ENCODE measurements around the gene ZC2HC1C. TPM values are rescaled to one million over a fixed set of nuclear protein-coding genes. Genes with fewer than 3 reads are reported as not detected.
"Not testable (repeated sequence)": the region's sequence is repeated elsewhere in the genome, so short reads cannot be mapped to it uniquely, and the experiment has no call there.

Gene ZC2HC1C
- total RNA-seq, 4 donors from 2014 or later = 0.48 to 5.6 (median 1.5) TPM

DNA sequence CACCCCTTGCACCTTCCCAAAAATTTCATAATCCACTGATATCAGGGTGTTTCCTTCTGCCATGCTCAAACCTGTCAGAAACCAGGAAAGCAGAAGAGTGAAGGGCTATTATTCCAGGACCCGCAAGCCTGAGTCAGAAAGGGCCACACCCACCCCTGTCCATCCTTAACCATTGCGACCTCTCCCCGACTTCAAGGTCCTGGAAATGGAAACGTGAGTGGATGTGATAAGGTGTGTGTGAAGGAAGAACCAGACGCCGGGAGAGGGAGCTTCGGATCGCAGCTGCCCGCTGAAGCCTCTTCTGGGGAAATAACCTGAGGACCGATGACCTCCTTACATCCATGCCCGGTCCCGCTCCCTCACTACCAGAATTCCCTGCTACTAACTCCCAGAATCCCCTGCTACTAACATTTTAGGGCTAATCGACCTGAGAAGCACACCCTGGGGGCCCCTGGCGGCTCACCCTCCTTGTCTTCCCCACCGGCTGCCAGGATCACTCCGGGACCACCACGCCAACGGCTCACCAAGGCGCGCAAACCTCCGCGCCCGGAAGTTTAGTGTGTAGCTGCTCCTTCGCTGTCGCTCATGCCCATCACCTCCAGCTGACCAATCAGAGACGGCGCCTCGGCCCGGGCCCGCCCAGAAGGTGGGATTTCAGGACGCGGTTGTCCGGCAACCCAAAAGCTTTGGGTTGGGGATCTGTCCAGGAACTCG lies 5.8 kb upstream of the ZC2HC1C start, which contains the start of gene ACYP1:
Gene ACYP1 (minus strand): TSS at position 534 of the 714 bp plus-strand sequence. CDS start 471 bp downstream, at position 63.
- TF ChIP-seq, protein P1, sequence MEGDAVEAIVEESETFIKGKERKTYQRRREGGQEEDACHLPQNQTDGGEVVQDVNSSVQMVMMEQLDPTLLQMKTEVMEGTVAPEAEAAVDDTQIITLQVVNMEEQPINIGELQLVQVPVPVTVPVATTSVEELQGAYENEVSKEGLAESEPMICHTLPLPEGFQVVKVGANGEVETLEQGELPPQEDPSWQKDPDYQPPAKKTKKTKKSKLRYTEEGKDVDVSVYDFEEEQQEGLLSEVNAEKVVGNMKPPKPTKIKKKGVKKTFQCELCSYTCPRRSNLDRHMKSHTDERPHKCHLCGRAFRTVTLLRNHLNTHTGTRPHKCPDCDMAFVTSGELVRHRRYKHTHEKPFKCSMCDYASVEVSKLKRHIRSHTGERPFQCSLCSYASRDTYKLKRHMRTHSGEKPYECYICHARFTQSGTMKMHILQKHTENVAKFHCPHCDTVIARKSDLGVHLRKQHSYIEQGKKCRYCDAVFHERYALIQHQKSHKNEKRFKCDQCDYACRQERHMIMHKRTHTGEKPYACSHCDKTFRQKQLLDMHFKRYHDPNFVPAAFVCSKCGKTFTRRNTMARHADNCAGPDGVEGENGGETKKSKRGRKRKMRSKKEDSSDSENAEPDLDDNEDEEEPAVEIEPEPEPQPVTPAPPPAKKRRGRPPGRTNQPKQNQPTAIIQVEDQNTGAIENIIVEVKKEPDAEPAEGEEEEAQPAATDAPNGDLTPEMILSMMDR (IDR thresholded peaks at IDR 0.05) = no peak
- ATAC-seq (ENCODE audit: low FRiP score) (peak; percentile 94), DNase-seq (ENCODE audit: low spot score) (peak; percentile 84)

DNA sequence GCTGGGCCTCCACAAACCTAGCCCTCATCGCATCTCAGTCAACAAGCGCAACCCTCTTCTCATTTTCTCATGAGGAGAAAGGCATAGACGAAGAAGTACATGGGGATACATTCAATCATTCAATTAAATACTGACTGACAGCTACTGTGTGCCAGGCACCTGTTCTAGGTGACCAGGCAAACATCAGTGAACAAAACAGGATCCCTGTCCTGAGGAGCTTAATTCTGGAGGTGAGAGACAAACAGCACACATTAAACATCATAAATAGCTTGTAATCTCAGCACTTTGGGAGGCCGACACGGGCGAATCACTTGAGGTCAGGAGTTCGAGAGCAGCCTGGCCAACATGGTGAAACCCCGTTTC lies 5.3 kb upstream of the ZC2HC1C start:
- TF ChIP-seq, protein P1 (IDR thresholded peaks at IDR 0.05) = no peak
- no peak for ATAC-seq (ENCODE audit: low FRiP score)
- DNase-seq (ENCODE audit: low spot score) = no peak

DNA sequence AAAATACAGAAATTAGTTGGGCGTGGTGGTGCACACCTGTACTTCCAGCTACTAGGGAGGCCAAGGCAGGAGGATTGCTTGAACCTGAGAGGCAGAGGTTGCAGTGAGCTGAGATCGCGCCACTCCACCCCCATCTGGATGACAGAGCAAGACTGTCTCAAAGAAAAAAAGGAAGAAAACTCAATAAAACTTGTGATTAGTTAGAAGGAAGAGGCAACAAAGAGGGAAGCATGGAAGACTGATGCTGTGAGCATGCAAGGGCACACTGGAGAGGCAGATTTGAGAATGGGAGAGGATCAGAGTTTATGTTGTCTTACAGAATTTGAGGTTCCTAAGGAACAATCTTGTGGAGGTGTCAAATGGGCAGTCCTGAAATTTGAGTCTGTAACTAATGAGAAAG lies 2.8 kb upstream of the ZC2HC1C start:
- DNase-seq (ENCODE audit: low spot score) = no peak
- ATAC-seq (ENCODE audit: low FRiP score) = no peak
- TF ChIP-seq, protein P1 (IDR thresholded peaks at IDR 0.05) = no peak

DNA sequence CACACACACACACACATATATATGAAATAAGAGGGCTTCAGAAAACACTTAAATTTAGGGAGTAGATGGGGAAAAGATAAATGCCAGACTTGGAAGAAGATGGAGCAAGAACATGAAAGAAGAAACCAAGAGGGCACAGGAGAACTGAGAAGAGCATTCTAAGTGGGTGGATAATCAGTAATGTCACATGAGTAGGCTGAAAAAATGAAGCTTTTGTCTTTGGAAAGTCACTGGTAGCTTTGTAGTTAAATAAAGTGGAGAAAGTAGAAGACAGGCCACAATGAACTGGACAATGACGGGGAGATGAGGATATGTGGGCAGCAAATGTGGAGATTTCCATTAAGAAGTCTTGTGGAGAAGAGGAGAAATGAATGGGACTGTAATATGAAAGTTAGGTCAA lies 2.2 kb upstream of the ZC2HC1C start:
- DNase-seq (ENCODE audit: low spot score) = no peak
- TF ChIP-seq, protein P1 (IDR thresholded peaks at IDR 0.05) = no peak
- ATAC-seq (ENCODE audit: low FRiP score) = no peak

DNA sequence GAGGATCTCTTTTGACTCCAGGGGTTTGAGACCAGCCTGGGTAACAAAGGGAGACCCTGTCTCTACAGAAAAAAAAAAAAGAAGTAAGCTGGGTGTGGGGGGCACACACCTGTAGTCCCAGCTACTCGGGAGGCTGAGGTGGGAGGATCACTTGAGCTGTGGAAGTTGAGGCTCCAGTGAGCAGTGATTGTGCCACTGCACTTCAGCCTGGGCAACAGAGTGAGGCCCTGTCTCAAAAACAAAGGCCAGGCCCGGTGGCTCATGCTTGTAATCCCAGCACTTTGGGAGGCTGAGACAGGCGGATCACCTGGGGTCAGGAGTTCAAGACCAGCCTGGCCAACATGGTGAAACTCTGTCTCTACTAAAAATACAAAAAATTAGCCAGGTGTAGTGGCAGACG lies 1.7 kb upstream of the ZC2HC1C start:
- not testable (repeated sequence) for DNase-seq (ENCODE audit: low spot score)

DNA sequence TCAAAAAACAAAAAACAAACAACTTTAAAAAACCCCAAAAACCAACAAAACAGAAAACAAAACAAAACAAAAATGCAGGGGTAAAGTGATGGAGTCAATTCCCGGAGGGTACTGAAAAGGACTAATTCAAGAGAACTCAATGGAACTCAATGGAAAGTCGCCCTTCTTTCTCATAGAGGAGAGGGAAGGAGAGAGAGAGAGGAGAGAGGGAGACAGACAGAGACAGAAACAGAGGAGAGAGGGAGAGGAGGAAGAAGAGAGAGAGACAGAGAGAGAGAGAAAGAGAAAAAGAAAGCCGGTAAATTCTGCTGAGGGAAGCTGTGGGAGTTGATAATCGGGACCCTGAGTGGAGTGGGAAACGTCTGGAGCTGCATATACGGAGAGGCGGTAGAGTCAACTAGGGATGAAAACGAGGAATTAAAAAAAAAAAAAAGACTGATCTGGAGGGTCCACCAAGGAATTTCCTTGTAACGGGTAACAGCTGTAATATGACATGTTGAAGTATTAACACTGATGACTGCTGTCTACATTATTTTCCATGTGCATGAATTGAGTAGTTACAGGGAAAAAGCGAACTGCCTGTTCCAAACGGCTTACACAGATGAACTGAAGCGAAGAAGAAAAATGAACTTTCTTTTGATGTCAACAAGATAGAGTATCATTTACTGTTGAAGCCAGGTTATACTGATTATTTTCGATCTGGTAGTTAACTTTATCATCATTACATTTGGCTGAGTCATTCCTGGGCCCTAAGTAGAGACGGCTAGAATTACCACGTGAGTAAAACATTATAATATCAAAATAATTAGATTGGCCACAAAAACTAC lies 934 bp upstream of the ZC2HC1C start:
- DNase-seq (ENCODE audit: low spot score) (no peak), ATAC-seq (ENCODE audit: low FRiP score) (peak; percentile 49)
- TF ChIP-seq, protein P1 (IDR thresholded peaks at IDR 0.05) = no peak

More for the DNA sequence above, 1.7 kb upstream of the ZC2HC1C start:
- ATAC-seq (ENCODE audit: low FRiP score) = not testable (repeated sequence)

DNA sequence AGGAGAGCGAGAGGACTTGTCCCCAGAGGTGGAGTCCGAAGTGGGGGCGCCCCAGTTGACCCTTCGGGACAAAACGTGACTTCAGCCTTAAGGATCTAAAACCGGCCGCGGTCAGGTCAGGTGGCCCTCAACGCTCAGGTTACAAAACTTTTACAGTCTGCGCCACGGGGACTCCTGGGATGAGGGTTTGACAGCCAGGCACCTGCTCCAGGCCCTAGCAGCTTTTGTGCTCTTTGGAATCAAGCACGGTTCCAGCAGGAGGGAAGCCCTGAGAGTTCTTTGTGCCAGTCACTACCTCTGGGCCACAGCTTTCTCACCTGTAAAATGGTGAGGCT lies 337 bp downstream of the ZC2HC1C start:
- no peak for DNase-seq (ENCODE audit: low spot score)
- TF ChIP-seq, protein P1 (IDR thresholded peaks at IDR 0.05) = no peak

More for the DNA sequence above, 337 bp downstream of the ZC2HC1C start:
- ATAC-seq (ENCODE audit: low FRiP score) = peak; percentile 3
